ENCODE results near the gene MAB21L4. TPM values are rescaled to one million over a fixed set of nuclear protein-coding genes. Genes with fewer than 3 reads are reported as not detected.

MAB21L4 gene
- total RNA-seq, 4 donors from 2014 or later: 41.3 to 121 (median 69.1) TPM

- intact Hi-C loops (cut with DNase I; ENCODE audit: low total_unique reads): no loop called here
- DNase-seq (ENCODE audit: low spot score in 2 of 2): no peak
- TF ChIP-seq POLR2A (IDR thresholded peaks at IDR 0.05) (no peak), CTCF (IDR thresholded peaks at IDR 0.05) (no peak)
- WGBS, 2 donors: 83 to 88% methylated on average over 13 to 14 of the region's 14 CpGs
- H3K4me3 ChIP-seq (ENCODE audit: low read depth, poor library complexity, severe bottlenecking): no peak overlapping the region
These were observed 5.3 kb downstream of the MAB21L4 start for GRCh38 chr2:240890691-240891090.

- no peak for TF ChIP-seq CTCF (IDR thresholded peaks at IDR 0.05)
- no peak for TF ChIP-seq POLR2A (IDR thresholded peaks at IDR 0.05)
- 72 to 80% methylated on average over 18 to 26 of the region's 38 CpGs for WGBS, 2 donors
- H3K4me3 ChIP-seq (ENCODE audit: low read depth, poor library complexity, severe bottlenecking): no peak overlapping the region
- intact Hi-C loops (cut with DNase I; ENCODE audit: low total_unique reads): no loop called here
- DNase-seq (ENCODE audit: low spot score in 2 of 2): no peak
These were observed 6.1 kb downstream of the MAB21L4 start for GRCh38 chr2:240889601-240890560.

- no peak for DNase-seq (ENCODE audit: low spot score in 2 of 2)
- TF ChIP-seq CTCF (IDR thresholded peaks at IDR 0.05) (no peak), POLR2A (IDR thresholded peaks at IDR 0.05) (no peak)
- WGBS, 2 donors: 70 to 90% methylated on average over 7 to 8 of the region's 11 CpGs
- intact Hi-C loops (cut with DNase I; ENCODE audit: low total_unique reads): no loop called here
- no peak overlapping the region for H3K4me3 ChIP-seq (ENCODE audit: low read depth, poor library complexity, severe bottlenecking)
These were observed 6.9 kb downstream of the MAB21L4 start for GRCh38 chr2:240888890-240889573.

- 87 to 94% methylated on average over 20 to 31 of the region's 37 CpGs for WGBS, 2 donors
- H3K4me3 ChIP-seq (ENCODE audit: low read depth, poor library complexity, severe bottlenecking): no peak overlapping the region
- intact Hi-C loops (cut with DNase I; ENCODE audit: low total_unique reads): no loop called here
- TF ChIP-seq POLR2A (IDR thresholded peaks at IDR 0.05) (no peak), CTCF (IDR thresholded peaks at IDR 0.05) (no peak)
- DNase-seq (ENCODE audit: low spot score in 2 of 2): no peak
These were observed 7.6 kb downstream of the MAB21L4 start for GRCh38 chr2:240888130-240888889.

- no peak for DNase-seq (ENCODE audit: low spot score in 2 of 2)
- intact Hi-C loops (cut with DNase I; ENCODE audit: low total_unique reads): no loop called here
- TF ChIP-seq POLR2A (IDR thresholded peaks at IDR 0.05) (no peak), CTCF (IDR thresholded peaks at IDR 0.05) (no peak)
- no peak overlapping the region for H3K4me3 ChIP-seq (ENCODE audit: low read depth, poor library complexity, severe bottlenecking)
- 70 to 92% methylated on average over 4 of the region's 4 CpGs for WGBS, 2 donors
These were observed 8.3 kb downstream of the MAB21L4 start for GRCh38 chr2:240887631-240888030.

Data from lower leg skin (tissue), 4 donors.